Neuronal stem cell (in vitro differentiated cells): Measurements from ENCODE around the gene NRXN3.
A peak's percentile ranks its signal among the peaks of the same experiment; 100 is the strongest.

Experiments
- DNase-seq: peaks from one replicate; pipeline ENCODE4 v3.0.0-alpha.2; 2013; ENCODE audit warnings: low spot score
- H2AFZ ChIP-seq: one replicate; pipeline ENCODE4 v1.6.1; 2013; ENCODE audit warnings: mild to moderate bottlenecking, low read length, inconsistent platforms
- H2AK5ac ChIP-seq: 2 replicates; pipeline ENCODE4 v1.6.1; 2013; ENCODE audit warnings: low read depth, mild to moderate bottlenecking, inconsistent platforms, low read length, moderate library complexity, mixed read lengths
- H2BK120ac ChIP-seq: 2 replicates; pipeline ENCODE4 v1.6.1; 2013; ENCODE audit warnings: low read depth, mild to moderate bottlenecking, inconsistent platforms, low read length, moderate library complexity, mixed read lengths
- H2BK12ac ChIP-seq: one replicate; pipeline ENCODE4 v1.6.1; 2013; ENCODE audit warnings: low read length, inconsistent platforms
- H2BK15ac ChIP-seq: 2 replicates; pipeline ENCODE4 v1.6.1; 2013; ENCODE audit warnings: mild to moderate bottlenecking, low read length, inconsistent platforms, mixed read lengths
- H2BK5ac ChIP-seq: one replicate; pipeline ENCODE4 v1.6.1; 2013; ENCODE audit warnings: inconsistent platforms, mild to moderate bottlenecking, low read length, moderate library complexity
- H3K14ac ChIP-seq: one replicate; pipeline ENCODE4 v1.6.1; 2013; ENCODE audit warnings: low read length, inconsistent platforms
- H3K18ac ChIP-seq: 2 replicates; pipeline ENCODE4 v1.6.1; 2013; ENCODE audit warnings: low read length, inconsistent platforms
- H3K23ac ChIP-seq: 2 replicates; pipeline ENCODE4 v1.6.1; 2013; ENCODE audit warnings: low read depth, mild to moderate bottlenecking, mixed read lengths, low read length, inconsistent platforms; ENCODE audit not compliant: poor library complexity
- H3K27ac ChIP-seq: replicated peaks from 3 replicates; pipeline ENCODE4 v1.5.1; 2013; ENCODE audit warnings: low read length, inconsistent platforms
- H3K27me3 ChIP-seq, 3 experiments: 2 replicates each; pipeline ENCODE4 v1.6.1; 2013; ENCODE audit warnings: low read length in 3 of 3, mild to moderate bottlenecking in 2 of 3, inconsistent platforms in 1 of 3, low read depth in 1 of 3, mixed read lengths in 1 of 3, moderate library complexity in 1 of 3; ENCODE audit not compliant: control insufficient read depth in 3 of 3, insufficient read depth in 3 of 3
- H3K36me3 ChIP-seq, 2 donors: replicated peaks in 1 of 2; 2 replicates each; pipeline ENCODE4 v1.6.1; 2013; ENCODE audit warnings: low read length in 2 of 2; ENCODE audit not compliant: control insufficient read depth in 2 of 2, insufficient read depth in 2 of 2
- H3K4ac ChIP-seq: 2 replicates; pipeline ENCODE4 v1.6.1; 2013; ENCODE audit warnings: inconsistent platforms, mild to moderate bottlenecking, low read length, moderate library complexity
- H3K4me1 ChIP-seq, 2 donors: 1 replicate in 1 of 2; 2 replicates in 1 of 2; pipeline ENCODE4 v1.6.1; 2013; ENCODE audit warnings: low read length in 2 of 2, low read depth in 1 of 2; ENCODE audit not compliant: control insufficient read depth in 2 of 2, insufficient read depth in 1 of 2
- H3K4me2 ChIP-seq: one replicate; pipeline ENCODE4 v1.6.1; 2013; ENCODE audit warnings: mild to moderate bottlenecking, low read length, inconsistent platforms; ENCODE audit not compliant: insufficient read depth, poor library complexity, severe bottlenecking
- H3K4me3 ChIP-seq, 2 donors: 2 replicates each; pipeline ENCODE4 v1.5.1; 2013; ENCODE audit warnings: low read length in 2 of 2, mild to moderate bottlenecking in 2 of 2, inconsistent platforms in 1 of 2, moderate library complexity in 1 of 2
- H3K79me1 ChIP-seq: one replicate; pipeline ENCODE4 v1.6.1; 2013; ENCODE audit warnings: low read depth, mild to moderate bottlenecking, inconsistent platforms, low read length, moderate library complexity
- H3K9ac ChIP-seq: one replicate; pipeline ENCODE4 v1.6.1; 2013; ENCODE audit warnings: mild to moderate bottlenecking, low read depth, low read length, inconsistent platforms; ENCODE audit not compliant: poor library complexity
- H3K9me3 ChIP-seq, 2 donors: replicated peaks in 1 of 2; 2 replicates each; pipeline versions ENCODE3 to v1.6.1; 2013; ENCODE audit warnings: low read length in 2 of 2, mild to moderate bottlenecking in 2 of 2, inconsistent platforms in 1 of 2, low read depth in 1 of 2, mixed read lengths in 1 of 2, moderate library complexity in 1 of 2; ENCODE audit not compliant: control insufficient read depth in 2 of 2, insufficient read depth in 1 of 2
- H4K8ac ChIP-seq: one replicate; pipeline ENCODE4 v1.6.1; 2013; ENCODE audit warnings: low read depth, mild to moderate bottlenecking, inconsistent platforms, low read length, moderate library complexity
- H4K91ac ChIP-seq: one replicate; pipeline ENCODE4 v1.6.1; 2013; ENCODE audit warnings: low read length, low read depth, mild to moderate bottlenecking, inconsistent platforms; ENCODE audit not compliant: poor library complexity
- WGBS, 2 donors: extraction: QIAGEN DNeasy Blood & Tissue Kit; methylation state at CpG; one replicate each; pipeline ENCODE4 v1.1.7; 2013; ENCODE audit warnings: missing lambda C conversion rate in 2 of 2, mixed read lengths in 1 of 2; ENCODE audit not compliant: insufficient read length in 2 of 2, insufficient replicate concordance in 1 of 2; ENCODE audit errors: extremely low coverage in 2 of 2; 5-methylcytosine and 5-hydroxymethylcytosine counted together

Gene NRXN3

DNA sequence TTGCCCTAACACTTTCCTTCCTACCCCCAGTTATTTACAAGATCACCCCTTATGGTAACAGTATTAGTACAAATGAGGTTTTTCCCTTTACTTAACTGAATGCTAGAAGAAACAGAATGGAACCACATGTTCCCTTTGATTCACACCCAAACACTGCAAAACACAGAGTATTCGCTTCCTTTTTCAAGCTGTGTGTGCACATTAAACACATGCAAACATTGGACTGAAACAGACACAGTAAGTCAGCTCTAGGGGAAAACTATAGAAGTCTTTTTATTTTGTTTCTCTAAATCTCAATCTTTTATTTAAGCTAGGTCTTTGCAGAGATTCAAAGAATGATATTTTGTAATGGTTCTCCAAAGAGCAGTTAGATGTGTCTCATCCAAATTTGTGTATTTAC is 1312.7 kb downstream of the NRXN3 start:
- DNase-seq = no peak
- Histone ChIP-seq H2BK15ac (no peak overlapping the region), H3K18ac (no peak overlapping the region), H2BK12ac (no peak overlapping the region), H3K14ac (no peak overlapping the region), H3K27me3 (no peaks in the 10 kb centered on the region), H3K23ac (no peak overlapping the region), H3K4ac (no peak overlapping the region), H4K91ac (no peak overlapping the region), H2BK120ac (no peak overlapping the region), H2BK5ac (no peak overlapping the region), H3K4me1 (peaks cover 3 to 8% of the 10 kb centered on the region in 2 donors), H2AK5ac (no peak overlapping the region), H4K8ac (no peak overlapping the region), H3K4me3 (no peak overlapping the region), H3K4me2 (no peak overlapping the region), H2AFZ (no peak overlapping the region), H3K9me3 (no peaks in the 10 kb centered on the region), H3K27ac (no peak overlapping the region), H3K9ac (no peak overlapping the region), H3K36me3 (no peaks in the 10 kb centered on the region), H3K79me1 (no peaks in the 10 kb centered on the region)
- WGBS, 2 donors = no CpG with 5 or more reads among the region's 1 CpG

DNA sequence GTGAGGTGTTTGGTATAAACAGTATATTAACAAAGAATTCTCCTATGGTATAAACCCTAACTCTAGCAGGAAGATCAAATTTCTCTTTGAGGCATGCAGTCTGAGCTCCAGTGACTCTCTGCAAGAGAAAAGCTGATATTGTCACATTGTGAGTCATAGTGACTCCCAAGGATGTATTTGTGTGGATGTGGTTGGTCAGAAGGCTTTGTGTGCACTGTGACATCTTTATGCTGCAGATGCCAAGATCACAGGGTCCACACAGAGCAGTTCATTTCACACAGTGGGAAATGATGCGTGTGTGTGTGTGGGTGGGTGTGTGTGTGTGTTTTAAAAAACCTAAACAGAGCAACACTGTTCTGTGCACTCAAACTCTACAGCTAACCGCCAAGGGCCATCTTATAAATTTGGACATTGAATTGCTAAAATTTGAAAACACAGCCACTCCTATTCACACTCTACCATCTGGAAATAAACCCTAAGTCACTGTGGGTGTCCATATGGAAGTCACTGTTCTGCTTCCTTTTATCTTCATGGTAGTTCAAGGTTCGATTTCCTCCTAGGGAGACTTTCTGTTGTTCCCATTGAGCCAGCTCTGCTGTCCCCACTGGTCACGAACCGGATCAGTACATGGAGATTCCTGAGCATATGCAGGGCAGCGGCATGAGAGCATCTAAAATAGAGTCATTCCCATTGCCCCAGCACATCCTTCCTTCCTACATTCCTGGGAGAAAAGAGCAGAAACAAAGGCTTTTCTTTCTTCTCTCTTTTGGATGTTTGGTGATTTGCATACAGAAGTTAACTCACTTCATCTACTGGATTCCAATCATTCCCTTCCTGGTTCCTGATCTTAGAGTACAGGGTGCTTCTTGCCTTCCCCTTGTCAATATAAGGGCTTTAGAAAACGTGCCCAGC is 1313.6 kb downstream of the NRXN3 start:
- no peak overlapping the region for H2BK15ac ChIP-seq
- H3K4me1 ChIP-seq = peaks cover 3 to 9% of the 10 kb centered on the region in 2 donors
- H2AK5ac ChIP-seq = no peak overlapping the region
- H2BK120ac ChIP-seq = no peak overlapping the region
- no peaks in the 10 kb centered on the region for H3K79me1 ChIP-seq
- WGBS, 2 donors = no CpG with 5 or more reads among the region's 7 CpGs
- no peak overlapping the region for H3K14ac ChIP-seq
- DNase-seq = no peak
- peak overlapping the region; percentile 71 for H2AFZ ChIP-seq
- no peak overlapping the region for H4K8ac ChIP-seq
- no peaks in the 10 kb centered on the region for H3K36me3 ChIP-seq
- no peak overlapping the region for H2BK12ac ChIP-seq
- no peak overlapping the region for H3K23ac ChIP-seq
- no peaks in the 10 kb centered on the region for H3K27me3 ChIP-seq
- H3K18ac ChIP-seq = no peak overlapping the region
- H3K4me2 ChIP-seq = no peak overlapping the region
- H3K4me3 ChIP-seq = no peak overlapping the region
- H2BK5ac ChIP-seq = no peak overlapping the region
- H4K91ac ChIP-seq = no peak overlapping the region
- no peak overlapping the region for H3K4ac ChIP-seq
- H3K9me3 ChIP-seq = no peaks in the 10 kb centered on the region
- no peak overlapping the region for H3K27ac ChIP-seq
- H3K9ac ChIP-seq = no peak overlapping the region

DNA sequence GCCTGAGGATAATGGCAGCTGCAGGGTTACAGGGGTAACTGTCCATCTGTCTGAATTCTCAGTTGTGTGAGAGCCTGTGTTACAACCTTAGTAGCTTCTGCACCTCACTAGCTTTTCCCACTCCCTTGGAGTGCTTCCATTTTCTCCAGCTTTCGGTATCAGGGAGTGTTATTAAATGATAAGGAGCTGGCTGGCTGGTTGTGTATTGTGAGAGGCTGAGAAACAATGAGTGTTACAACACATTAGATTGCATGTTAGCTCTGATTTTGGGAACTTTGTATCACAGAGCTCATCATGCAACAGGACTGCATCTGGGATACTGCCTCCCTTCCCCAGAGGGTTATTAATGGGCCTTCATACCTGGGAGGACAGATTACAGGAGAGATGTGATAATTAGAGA is 1317.5 kb downstream of the NRXN3 start:
- peaks cover 3 to 9% of the 10 kb centered on the region in 2 donors for H3K4me1 ChIP-seq
- H4K91ac ChIP-seq = no peak overlapping the region
- no peak overlapping the region for H3K9ac ChIP-seq
- H3K4ac ChIP-seq = no peak overlapping the region
- no peak overlapping the region for H2AK5ac ChIP-seq
- no peak overlapping the region for H3K4me3 ChIP-seq
- no peak overlapping the region for H3K23ac ChIP-seq
- H3K36me3 ChIP-seq = no peaks in the 10 kb centered on the region
- H2BK120ac ChIP-seq = no peak overlapping the region
- H4K8ac ChIP-seq = no peak overlapping the region
- no peak for DNase-seq
- H3K27me3 ChIP-seq = no peaks in the 10 kb centered on the region
- H2BK5ac ChIP-seq = no peak overlapping the region
- no peak overlapping the region for H3K4me2 ChIP-seq
- WGBS, 2 donors = no CpG with 5 or more reads among the region's 1 CpG
- H3K79me1 ChIP-seq = no peaks in the 10 kb centered on the region
- no peak overlapping the region for H3K18ac ChIP-seq
- H2BK15ac ChIP-seq = no peak overlapping the region
- no peaks in the 10 kb centered on the region for H3K9me3 ChIP-seq
- H3K27ac ChIP-seq = no peak overlapping the region
- no peak overlapping the region for H2BK12ac ChIP-seq
- H3K14ac ChIP-seq = no peak overlapping the region
- H2AFZ ChIP-seq = no peak overlapping the region

DNA sequence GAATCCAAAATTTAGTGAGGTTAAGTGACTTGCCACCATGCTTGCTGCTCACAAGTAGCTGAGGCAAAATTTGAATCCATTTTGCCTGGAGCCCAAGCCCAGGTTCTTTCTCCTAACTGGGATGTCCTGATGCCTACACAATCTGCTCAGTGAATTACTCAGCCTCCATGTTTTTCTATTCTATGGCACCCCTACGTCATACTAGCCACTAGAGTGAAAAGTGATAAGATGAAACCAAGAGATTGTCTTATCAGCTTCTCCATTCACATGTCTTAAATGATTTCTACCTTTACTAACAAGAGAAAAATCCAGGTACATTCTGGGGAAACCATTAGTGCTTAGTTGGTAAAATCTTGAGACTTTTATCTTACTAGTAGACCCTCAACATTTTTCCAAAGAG is 1321.0 kb downstream of the NRXN3 start:
- DNase-seq = no peak
- Histone ChIP-seq H3K9me3 (no peaks in the 10 kb centered on the region), H2BK12ac (no peak overlapping the region), H2AFZ (no peak overlapping the region), H3K4me1 (peaks cover 0 to 9% of the 10 kb centered on the region in 2 donors), H3K18ac (no peak overlapping the region), H2BK120ac (no peak overlapping the region), H3K27me3 (no peaks in the 10 kb centered on the region), H3K14ac (no peak overlapping the region), H3K36me3 (no peaks in the 10 kb centered on the region), H3K79me1 (no peaks in the 10 kb centered on the region), H3K4me2 (no peak overlapping the region), H3K23ac (no peak overlapping the region), H2BK5ac (no peak overlapping the region), H3K9ac (no peak overlapping the region), H2BK15ac (no peak overlapping the region), H4K8ac (no peak overlapping the region), H2AK5ac (no peak overlapping the region), H3K4me3 (no peak overlapping the region), H3K27ac (no peak overlapping the region), H3K4ac (no peak overlapping the region), H4K91ac (no peak overlapping the region)
- WGBS, 2 donors = no CpG with 5 or more reads among the region's 1 CpG
